ENCODE measurements around the gene HSPA14. TPM values are rescaled to one million over a fixed set of nuclear protein-coding genes. Genes with fewer than 3 reads are reported as not detected.

The HSPA14 gene
- total and polyA plus RNA-seq, 2 of the 8 experiments (the other 6 are each of a cell fraction or from before 2014, with no cell fraction given), result 20.5 to 36.4 TPM

DNA sequence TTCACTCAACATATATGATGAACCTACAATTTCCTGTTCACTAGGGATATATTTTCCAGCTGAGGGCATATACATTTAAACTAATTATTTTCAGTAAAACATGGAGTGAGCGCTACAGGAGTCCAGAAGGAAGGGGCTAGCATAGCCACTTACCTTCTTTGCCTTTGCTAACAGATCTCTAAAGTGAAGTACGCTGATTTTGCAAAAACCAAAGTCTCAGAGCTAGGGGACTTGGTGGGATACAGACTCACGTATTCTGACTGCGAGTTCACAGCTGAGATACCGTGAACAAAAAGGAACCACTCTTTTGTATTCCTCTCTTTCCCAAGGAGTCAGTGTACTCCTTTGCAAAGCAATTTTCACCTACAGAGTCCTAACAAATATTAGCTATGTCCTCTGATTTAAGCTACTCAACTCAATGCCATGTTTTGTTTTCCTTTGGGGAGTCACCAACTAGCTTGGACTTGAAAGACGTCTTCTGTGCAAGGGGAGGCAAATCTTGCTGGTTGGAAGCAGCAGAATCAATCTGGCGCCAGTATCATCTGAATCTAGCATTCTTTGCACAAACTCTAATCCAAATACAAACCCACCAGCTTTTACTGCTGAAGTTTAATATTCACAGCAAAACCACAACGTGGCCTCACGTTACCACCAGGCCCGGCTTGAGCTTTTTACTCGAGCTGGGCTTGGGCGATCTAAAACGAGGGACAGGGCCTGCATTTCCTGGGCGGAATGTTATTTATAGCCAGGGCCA is 926 bp upstream of the HSPA14 start:
- 37% methylated on average over 14 of the region's 14 CpGs; no CpG with 5 or more reads in 1 of the 2 experiments for WGBS, 2 experiments (ENCODE audit: extremely low coverage in 1 of 2, insufficient coverage in 1 of 2, insufficient read length in 1 of 2, insufficient replicate concordance in 2 of 2, low coverage in 1 of 2, low lambda C conversion rate in 2 of 2, missing lambda C conversion rate in 1 of 2)
- DNase-seq (ENCODE audit: low read depth in 1 of 2, low spot score in 2 of 2) (no peak), FAIRE-seq (no peak)
- no peak overlapping the region for H2BK12ac ChIP-seq (ENCODE audit: low read depth, low read length)
- peaks cover 3% of the 10 kb centered on the region; the same call in 1 of the 2 replicates for H3K79me1 ChIP-seq (ENCODE audit: low read depth, low read length)
- H3K9ac ChIP-seq (replicated peaks in 1 of 4; ENCODE audit: extremely low read depth in 1 of 4, low read depth in 3 of 4, low read length in 3 of 4), result peak overlapping the region; percentile 74 to 98 (median 86)
- no peak overlapping the region for H2BK20ac ChIP-seq (ENCODE audit: low read length)
- no peak overlapping the region for H2BK120ac ChIP-seq (replicated peaks; ENCODE audit: low read depth, low read length)
- H3K9me3 ChIP-seq (ENCODE audit: insufficient read depth in 2 of 2, low read depth in 1 of 2, low read length in 1 of 2), result no peaks in the 10 kb centered on the region
- H4K8ac ChIP-seq (ENCODE audit: extremely low read depth, insufficient read depth, low read length), result peak overlapping the region; percentile 84
- H4K20me1 ChIP-seq (replicated peaks in 1 of 2; ENCODE audit: control insufficient read depth in 1 of 2, insufficient read depth in 2 of 2, low read length in 2 of 2), result peaks cover 3 to 6% of the 10 kb centered on the region in 2 experiments
- POLR2A ChIA-PET (ENCODE audit: partially characterized antibody), result interaction anchor here (0.8 to 3.7 kb wide), 23 partner anchors 8 to 1487 kb away, joined by 3 to 32 read pairs (median 4); partner anchors contain the start of genes DCLRE1C and SUV39H2
- peak overlapping the region; percentile 79 for H2BK5ac ChIP-seq (ENCODE audit: low read depth, low read length)
- no peak overlapping the region for H3K14ac ChIP-seq (ENCODE audit: insufficient read length)
- peak overlapping the region; percentile 47; the same call in 1 of the 2 replicates for H2AFZ ChIP-seq (ENCODE audit: low read length)
- no peak overlapping the region for H2AK5ac ChIP-seq (ENCODE audit: low read depth, low read length)
- H3K23me2 ChIP-seq (ENCODE audit: low read depth, low read length), result peaks cover 2% of the 10 kb centered on the region
- CTCF ChIA-PET (ENCODE audit: partially characterized antibody), result interaction anchor here (0.6 to 3.0 kb wide), 13 partner anchors 8 to 339 kb away, joined by 3 to 19 read pairs (median 3); partner anchors contain the start of gene MEIG1
- no peak for TF ChIP-seq JUND (IDR thresholded peaks at IDR 0.05; ENCODE audit: low read length)
- TF ChIP-seq SAP30 (IDR thresholded peaks at IDR 0.05; ENCODE audit: insufficient read depth, insufficient replicate concordance, low read length), result peak; percentile 43
- H3K4me3 ChIP-seq (ENCODE audit: extremely low read depth in 1 of 4, insufficient read depth in 2 of 4, low read depth in 3 of 4, low read length in 4 of 4), result peak overlapping the region; percentile 87 to 93 (median 91)
- no peak overlapping the region for H3K23ac ChIP-seq (ENCODE audit: insufficient read length)
- H2BK15ac ChIP-seq (ENCODE audit: low read length), result no peak overlapping the region
- peaks cover 9 to 31% of the 10 kb centered on the region in 2 experiments for H3K79me2 ChIP-seq (ENCODE audit: control insufficient read depth in 1 of 2, insufficient read depth in 2 of 2, low read length in 2 of 2)
- H3K27me3 ChIP-seq (replicated peaks in 1 of 4; ENCODE audit: control insufficient read depth in 3 of 4, extremely low read depth in 1 of 4, insufficient read depth in 3 of 4, low read length in 3 of 4), result no peaks in the 10 kb centered on the region
- H3K27ac ChIP-seq (ENCODE audit: low read depth, low read length), result peak overlapping the region; percentile 54; the same call in 1 of the 2 replicates
- H3K4me1 ChIP-seq (replicated peaks in 1 of 4; ENCODE audit: control insufficient read depth in 3 of 4, insufficient read depth in 4 of 4, low read length in 3 of 4), result peaks cover 0 to 8% (median 3%) of the 10 kb centered on the region in 4 experiments; a peak in 3 of 7 replicates
- H3K4me2 ChIP-seq (ENCODE audit: insufficient read depth in 1 of 2, low read depth in 2 of 2, low read length in 2 of 2), result peak overlapping the region; percentile 79 to 87
- peak overlapping the region; percentile 81 for H3K4ac ChIP-seq (replicated peaks; ENCODE audit: insufficient read length, low read depth, low read length)
- H4K5ac ChIP-seq (ENCODE audit: insufficient read length, low read depth, low read length), result no peak overlapping the region
- peaks cover 11 to 22% (median 14%) of the 10 kb centered on the region in 4 experiments for H3K36me3 ChIP-seq (ENCODE audit: control insufficient read depth in 2 of 4, insufficient read depth in 4 of 4, low read length in 3 of 4)
- H3K18ac ChIP-seq (ENCODE audit: extremely low read depth, low read length), result no peak overlapping the region
- peak overlapping the region; percentile 58 for H4K91ac ChIP-seq (replicated peaks; ENCODE audit: insufficient read length, low read length)
- no peak overlapping the region for H3K56ac ChIP-seq (replicated peaks; ENCODE audit: insufficient read length, low read depth, low read length)

Measured in H1 (cell line).